ENCODE results near the gene TRIM38.
"Not testable (repeated sequence)": the region's sequence is repeated elsewhere in the genome, so short reads cannot be mapped to it uniquely, and the experiment has no call there.

Gene TRIM38

GRCh38 chr6:25942561-25943147 is 19.9 kb upstream of the TRIM38 start:
- DNase-seq, result peak; percentile 5

GRCh38 chr6:25943887-25944286 is 18.7 kb upstream of the TRIM38 start:
- DNase-seq, result no peak

GRCh38 chr6:25944688-25945574 is 17.7 kb upstream of the TRIM38 start:
- DNase-seq, result no peak

GRCh38 chr6:25945738-25946137 is 16.9 kb upstream of the TRIM38 start:
- not testable (repeated sequence) for DNase-seq

GRCh38 chr6:25946631-25947030 is 16.0 kb upstream of the TRIM38 start:
- DNase-seq, result no peak

- not testable (repeated sequence) for DNase-seq
These were observed 15.1 kb upstream of the TRIM38 start for GRCh38 chr6:25947492-25947891.

GRCh38 chr6:25949695-25950094 is 12.9 kb upstream of the TRIM38 start:
- no peak for DNase-seq

GRCh38 chr6:25950297-25950696 is 12.3 kb upstream of the TRIM38 start:
- DNase-seq, result no peak

- no peak for DNase-seq
These were observed 11.1 kb upstream of the TRIM38 start for GRCh38 chr6:25951296-25952032.

- DNase-seq, result no peak
These were observed 10.1 kb upstream of the TRIM38 start for GRCh38 chr6:25952535-25952934.

GRCh38 chr6:25953733-25954132 is 8.9 kb upstream of the TRIM38 start:
- DNase-seq, result no peak

- no peak for DNase-seq
These were observed 7.8 kb upstream of the TRIM38 start for GRCh38 chr6:25954756-25955155.

GRCh38 chr6:25956226-25956625 is 6.4 kb upstream of the TRIM38 start:
- no peak for DNase-seq

GRCh38 chr6:25958700-25959162 is 3.9 kb upstream of the TRIM38 start:
- no peak for DNase-seq

- DNase-seq, result no peak
These were observed 2.6 kb upstream of the TRIM38 start for GRCh38 chr6:25959890-25960536.

GRCh38 chr6:25960734-25961133 is 1.9 kb upstream of the TRIM38 start:
- no peak for DNase-seq

- no peak for DNase-seq
These were observed 918 bp upstream of the TRIM38 start for GRCh38 chr6:25961619-25962148.

GRCh38 chr6:25963426-25964123 is 973 bp downstream of the TRIM38 start:
- DNase-seq, result peak; percentile 23

GRCh38 chr6:25965058-25965457 is 2.5 kb downstream of the TRIM38 start:
- no peak for DNase-seq

GRCh38 chr6:25966711-25967110 is 4.1 kb downstream of the TRIM38 start:
- no peak for DNase-seq

GRCh38 chr6:25968769-25969168 is 6.2 kb downstream of the TRIM38 start:
- no peak for DNase-seq

- DNase-seq, result no peak
These were observed 8.7 kb downstream of the TRIM38 start for GRCh38 chr6:25971187-25971821.
